Neural progenitor cell (in vitro differentiated cells): ENCODE data around the gene PI4K2B.

Source experiments
- CTCF ChIP-seq: fragments of 200-600 bp; sonication (generic); IDR thresholded peaks from 2 replicates; pipeline ENCODE4 v1.5.1; 2017; ENCODE audit warnings: antibody characterized with exemption, mild to moderate bottlenecking
- EZH2 ChIP-seq: fragments of 200-600 bp; sonication (generic); IDR thresholded peaks from 2 replicates; pipeline ENCODE4 v1.6.1; 2017; ENCODE audit warnings: antibody characterized with exemption, mild to moderate bottlenecking, moderate library complexity
- EZH2phosphoT487 ChIP-seq: fragments of 200-600 bp; sonication (generic); IDR thresholded peaks from 2 replicates; pipeline ENCODE4 v1.6.1; 2017; ENCODE audit warnings: antibody characterized with exemption

DNA sequence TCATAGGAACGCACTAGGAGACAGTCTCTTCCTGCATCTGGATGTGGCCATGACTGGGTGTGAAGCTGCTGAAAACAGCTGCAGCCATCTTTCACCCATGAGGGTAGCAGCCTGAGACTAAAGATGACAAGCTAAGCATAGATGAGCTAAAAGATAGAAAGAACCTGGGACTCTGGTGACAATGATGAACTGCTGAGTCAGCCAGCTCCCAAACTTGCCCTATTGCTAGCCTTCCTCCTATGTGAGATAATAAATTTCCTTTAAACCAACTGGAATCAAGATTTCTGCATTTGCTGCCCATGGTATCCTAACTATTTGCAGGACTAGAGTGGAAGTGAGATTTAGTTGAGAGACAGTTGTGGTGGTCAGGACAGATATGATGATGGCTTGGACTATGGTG, 21.0 kb upstream of the PI4K2B start:
- no peak for TF ChIP-seq CTCF
- TF ChIP-seq EZH2, result no peak
- no peak for TF ChIP-seq EZH2phosphoT487
